ENCODE results near the gene CD96.

CD96 gene

DNA sequence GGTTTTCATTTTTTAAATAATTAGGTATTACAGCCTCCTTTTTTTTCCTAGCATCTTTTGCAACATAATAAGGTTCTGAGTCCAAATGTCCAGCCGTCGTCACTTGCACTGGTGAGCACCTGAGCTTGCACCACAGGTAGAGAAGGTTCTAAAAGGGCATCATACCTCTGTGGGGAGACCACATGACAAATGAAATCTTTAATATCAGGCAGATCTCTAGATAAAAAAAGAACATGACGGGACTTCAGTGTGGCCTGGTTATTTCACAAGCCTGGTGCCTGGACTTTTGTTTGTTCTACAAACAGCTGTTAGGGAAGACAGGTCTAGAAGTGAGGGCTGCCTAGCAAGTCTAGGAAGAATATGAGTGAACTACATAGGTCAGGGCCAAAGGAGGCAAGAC, 49.6 kb downstream of the CD96 start:
- TF ChIP-seq, protein P1, sequence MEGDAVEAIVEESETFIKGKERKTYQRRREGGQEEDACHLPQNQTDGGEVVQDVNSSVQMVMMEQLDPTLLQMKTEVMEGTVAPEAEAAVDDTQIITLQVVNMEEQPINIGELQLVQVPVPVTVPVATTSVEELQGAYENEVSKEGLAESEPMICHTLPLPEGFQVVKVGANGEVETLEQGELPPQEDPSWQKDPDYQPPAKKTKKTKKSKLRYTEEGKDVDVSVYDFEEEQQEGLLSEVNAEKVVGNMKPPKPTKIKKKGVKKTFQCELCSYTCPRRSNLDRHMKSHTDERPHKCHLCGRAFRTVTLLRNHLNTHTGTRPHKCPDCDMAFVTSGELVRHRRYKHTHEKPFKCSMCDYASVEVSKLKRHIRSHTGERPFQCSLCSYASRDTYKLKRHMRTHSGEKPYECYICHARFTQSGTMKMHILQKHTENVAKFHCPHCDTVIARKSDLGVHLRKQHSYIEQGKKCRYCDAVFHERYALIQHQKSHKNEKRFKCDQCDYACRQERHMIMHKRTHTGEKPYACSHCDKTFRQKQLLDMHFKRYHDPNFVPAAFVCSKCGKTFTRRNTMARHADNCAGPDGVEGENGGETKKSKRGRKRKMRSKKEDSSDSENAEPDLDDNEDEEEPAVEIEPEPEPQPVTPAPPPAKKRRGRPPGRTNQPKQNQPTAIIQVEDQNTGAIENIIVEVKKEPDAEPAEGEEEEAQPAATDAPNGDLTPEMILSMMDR (IDR thresholded peaks at IDR 0.05; ENCODE audit: unreplicated experiment in 3 of 3): no peak
- Mint-ChIP-seq H3K27ac (no peak overlapping the region), H3K4me1 (no peaks in the 10 kb centered on the region), H3K9me3 (peaks cover 9% of the 10 kb centered on the region), H3K4me3 (no peak overlapping the region), H3K36me3 (ENCODE audit: low read depth) (no peaks in the 10 kb centered on the region), H3K27me3 (ENCODE audit: low read depth) (peaks cover 13% of the 10 kb centered on the region)

DNA sequence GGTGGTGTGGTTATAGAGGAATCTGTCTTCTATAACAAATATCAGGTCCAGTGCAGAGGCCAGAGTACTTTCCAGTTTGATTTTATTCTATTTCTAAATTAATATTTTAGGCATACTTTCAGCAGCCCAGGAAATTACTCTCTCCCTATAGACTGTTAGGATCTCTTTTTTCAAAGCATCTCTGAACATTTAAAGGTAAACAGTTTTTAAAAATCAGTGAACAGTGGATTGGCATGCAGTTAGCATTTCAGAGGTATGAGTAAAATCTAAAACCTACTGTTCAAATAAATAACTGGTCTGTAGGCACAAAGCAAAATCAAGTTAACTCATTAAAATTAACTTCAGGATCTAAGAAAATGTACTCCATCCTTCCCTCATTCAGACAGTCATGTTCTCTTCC, 50.1 kb downstream of the CD96 start:
- peaks cover 5% of the 10 kb centered on the region for H3K9me3 Mint-ChIP-seq
- no peaks in the 10 kb centered on the region for H3K4me1 Mint-ChIP-seq
- H3K27me3 Mint-ChIP-seq (ENCODE audit: low read depth): peaks cover 10% of the 10 kb centered on the region
- H3K27ac Mint-ChIP-seq: no peak overlapping the region
- H3K36me3 Mint-ChIP-seq (ENCODE audit: low read depth): no peaks in the 10 kb centered on the region
- no peak overlapping the region for H3K4me3 Mint-ChIP-seq
- TF ChIP-seq, protein P1 (IDR thresholded peaks at IDR 0.05; ENCODE audit: unreplicated experiment in 3 of 3): no peak

DNA sequence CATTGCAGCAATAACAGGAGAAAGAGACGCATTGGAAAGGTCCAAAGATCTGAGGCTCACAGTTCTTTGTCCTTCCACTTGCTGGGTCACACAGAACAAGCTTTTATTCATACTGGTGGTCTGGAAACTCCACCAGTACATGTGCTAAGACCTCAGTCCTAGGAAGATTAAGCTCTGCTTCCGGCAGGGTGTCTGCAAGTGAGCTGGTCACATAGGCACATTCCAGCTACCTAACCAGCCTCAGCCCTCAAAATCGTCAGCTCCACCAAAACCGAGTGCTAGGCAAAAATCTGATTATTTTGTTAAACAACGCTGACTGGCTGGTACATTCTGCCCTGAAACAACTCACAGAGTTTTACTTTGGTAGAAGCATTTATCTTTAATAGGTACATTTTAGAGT, 50.9 kb downstream of the CD96 start:
- Mint-ChIP-seq H3K36me3 (ENCODE audit: low read depth) (no peaks in the 10 kb centered on the region), H3K27me3 (ENCODE audit: low read depth) (peaks cover 6% of the 10 kb centered on the region), H3K4me3 (no peak overlapping the region), H3K9me3 (peaks cover 5% of the 10 kb centered on the region), H3K27ac (no peak overlapping the region), H3K4me1 (no peaks in the 10 kb centered on the region)
- TF ChIP-seq, protein P1 (IDR thresholded peaks at IDR 0.05; ENCODE audit: unreplicated experiment in 3 of 3): no peak

DNA sequence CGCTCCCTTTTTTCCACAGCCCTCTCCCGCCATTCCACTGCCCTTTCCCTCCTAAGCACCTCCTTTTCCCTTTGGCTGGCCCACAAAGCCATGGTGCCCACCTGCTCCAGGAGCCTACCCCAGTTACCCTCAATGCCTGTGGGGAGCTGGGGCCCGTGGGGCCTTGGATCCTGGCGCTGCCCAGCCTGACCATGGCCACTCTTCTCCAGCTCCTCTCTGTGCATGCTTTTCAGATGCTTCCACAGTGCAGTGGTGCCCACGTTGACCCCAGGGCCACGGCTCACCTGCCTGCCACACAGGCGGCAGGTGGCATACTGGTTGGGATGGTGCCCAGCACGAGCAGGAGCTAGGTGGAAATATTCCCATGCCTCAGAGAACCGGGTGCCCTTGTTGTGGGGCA, 51.7 kb downstream of the CD96 start:
- Mint-ChIP-seq H3K27ac (no peak overlapping the region), H3K36me3 (ENCODE audit: low read depth) (no peaks in the 10 kb centered on the region), H3K9me3 (no peaks in the 10 kb centered on the region), H3K27me3 (ENCODE audit: low read depth) (peaks cover 3% of the 10 kb centered on the region), H3K4me1 (no peaks in the 10 kb centered on the region), H3K4me3 (no peak overlapping the region)
- TF ChIP-seq, protein P1 (IDR thresholded peaks at IDR 0.05; ENCODE audit: unreplicated experiment in 3 of 3): no peak

DNA sequence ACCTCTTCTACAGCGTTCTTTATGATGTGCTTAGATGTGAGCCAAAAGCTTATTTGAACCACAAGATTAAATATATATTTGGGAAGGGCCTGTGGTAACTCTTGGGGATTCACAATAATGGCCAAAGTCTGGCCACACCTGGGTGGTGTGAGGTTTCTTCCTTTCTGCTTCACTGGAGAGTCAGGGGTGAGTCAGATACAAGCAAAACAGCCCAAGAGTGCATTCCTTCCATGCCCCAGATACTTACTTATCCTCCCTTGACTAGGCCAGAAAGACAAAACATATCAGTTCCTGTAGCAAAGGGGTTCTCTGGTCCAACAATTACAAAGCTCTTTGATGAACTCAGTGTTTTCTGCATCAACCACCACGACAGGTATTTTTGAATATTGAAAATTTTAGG, 52.2 kb downstream of the CD96 start:
- H3K36me3 Mint-ChIP-seq (ENCODE audit: low read depth): no peaks in the 10 kb centered on the region
- H3K4me1 Mint-ChIP-seq: no peaks in the 10 kb centered on the region
- no peak overlapping the region for H3K4me3 Mint-ChIP-seq
- TF ChIP-seq, protein P1 (IDR thresholded peaks at IDR 0.05; ENCODE audit: unreplicated experiment in 3 of 3): no peak
- no peak overlapping the region for H3K27ac Mint-ChIP-seq
- H3K9me3 Mint-ChIP-seq: no peaks in the 10 kb centered on the region
- H3K27me3 Mint-ChIP-seq (ENCODE audit: low read depth): peaks cover 3% of the 10 kb centered on the region

DNA sequence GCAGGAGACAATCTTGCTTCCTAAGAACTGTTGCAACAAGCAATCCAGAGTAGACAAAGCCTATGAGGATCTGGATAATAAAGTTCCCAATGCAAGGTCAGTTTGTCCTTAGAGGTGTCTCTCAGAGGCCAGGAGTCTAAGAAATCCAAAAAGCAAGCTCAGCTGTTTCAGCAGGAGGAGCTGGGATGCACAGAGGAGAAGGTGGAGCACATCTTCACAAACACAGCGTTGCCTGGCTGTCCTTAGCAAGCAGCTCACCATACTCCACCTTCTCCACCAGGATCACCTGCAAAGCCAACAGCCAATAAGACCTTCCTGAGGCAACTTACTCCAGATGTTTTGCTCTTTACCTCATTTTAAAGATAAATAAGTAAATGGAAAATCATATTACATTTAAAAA, 52.8 kb downstream of the CD96 start:
- H3K36me3 Mint-ChIP-seq (ENCODE audit: low read depth): no peaks in the 10 kb centered on the region
- H3K4me3 Mint-ChIP-seq: no peak overlapping the region
- H3K4me1 Mint-ChIP-seq: no peaks in the 10 kb centered on the region
- H3K9me3 Mint-ChIP-seq: no peaks in the 10 kb centered on the region
- peaks cover 3% of the 10 kb centered on the region for H3K27me3 Mint-ChIP-seq (ENCODE audit: low read depth)
- TF ChIP-seq, protein P1 (IDR thresholded peaks at IDR 0.05; ENCODE audit: unreplicated experiment in 3 of 3): no peak
- H3K27ac Mint-ChIP-seq: no peak overlapping the region

Measured in nephron (organoid).